NCI-H510A (cell line): ENCODE data around the gene ANKRD52.
A peak's percentile ranks its signal among the peaks of the same experiment; 100 is the strongest.
"Not testable (repeated sequence)": the region's sequence is repeated elsewhere in the genome, so short reads cannot be mapped to it uniquely, and the experiment has no call there.

Experiments used
- DNase-seq: peaks from one replicate; lab custom pipeline; 2025; lab: John Stamatoyannopoulos, UW

The ANKRD52 gene

DNA sequence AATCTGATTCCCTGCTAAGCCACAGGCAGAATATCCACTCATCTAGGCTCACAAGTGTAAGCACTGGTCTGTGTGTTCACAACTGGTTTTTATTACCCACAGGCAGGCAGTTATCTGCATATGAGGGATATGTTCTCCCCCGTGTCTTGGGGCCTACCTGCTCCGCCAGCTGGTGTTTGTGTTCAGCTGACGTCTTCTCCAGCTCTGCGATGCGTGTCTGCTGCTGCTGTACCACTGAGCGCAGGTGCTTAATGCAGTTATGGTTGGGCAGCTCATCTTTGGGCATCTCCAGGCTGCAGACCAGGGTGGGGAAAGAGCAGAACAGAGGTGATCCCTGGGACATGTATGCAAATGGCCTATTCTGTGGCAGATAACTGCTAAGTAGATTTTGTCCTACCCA lies 50.2 kb downstream of the ANKRD52 start:
- DNase-seq, result no peak

- peak; percentile 31 for DNase-seq
Measured at GRCh38 chr12:56206452-56207166, 51.6 kb downstream of the ANKRD52 start.

- no peak for DNase-seq
Measured at GRCh38 chr12:56205445-56205844, 52.7 kb downstream of the ANKRD52 start.

- DNase-seq, result no peak
Measured at GRCh38 chr12:56204275-56204674, 53.9 kb downstream of the ANKRD52 start.

DNA sequence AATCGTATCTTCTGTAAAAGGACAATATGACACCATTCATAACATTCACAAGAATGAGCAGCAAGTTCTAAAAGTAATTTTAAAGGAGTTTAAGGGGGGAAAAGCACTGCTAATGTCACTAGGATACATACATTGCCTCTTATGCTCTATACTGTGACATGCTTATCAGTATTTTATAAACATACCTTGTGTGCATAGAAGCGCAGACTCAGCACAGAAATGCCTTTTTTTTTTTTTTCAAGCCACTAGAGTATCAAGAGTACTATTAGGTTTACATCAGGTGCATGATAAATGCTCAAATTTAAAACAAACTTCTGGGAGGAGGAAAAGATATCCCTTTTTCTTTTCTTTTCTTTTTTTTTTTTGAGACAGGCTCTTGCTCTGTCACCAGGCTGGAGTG lies 55.3 kb downstream of the ANKRD52 start:
- no peak for DNase-seq

DNA sequence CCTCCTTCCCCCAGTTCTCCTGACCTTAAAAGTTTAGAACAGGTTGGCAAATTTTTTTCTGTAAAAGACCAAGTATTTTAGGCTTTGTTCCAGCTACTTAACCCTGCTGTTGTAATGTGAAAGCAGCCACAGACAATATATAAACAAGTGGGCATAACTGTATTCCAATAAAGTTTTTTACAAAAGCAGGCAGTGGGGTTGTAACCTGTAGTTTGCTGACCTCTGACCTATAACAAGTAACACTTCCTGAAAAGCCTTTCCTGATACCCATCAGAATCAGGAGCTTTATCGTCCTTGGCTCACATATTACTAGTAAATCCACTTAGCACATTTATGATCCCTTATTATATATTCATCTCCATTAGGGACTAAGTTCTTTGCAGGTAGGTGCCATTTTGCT lies 55.8 kb downstream of the ANKRD52 start:
- DNase-seq, result no peak

DNA sequence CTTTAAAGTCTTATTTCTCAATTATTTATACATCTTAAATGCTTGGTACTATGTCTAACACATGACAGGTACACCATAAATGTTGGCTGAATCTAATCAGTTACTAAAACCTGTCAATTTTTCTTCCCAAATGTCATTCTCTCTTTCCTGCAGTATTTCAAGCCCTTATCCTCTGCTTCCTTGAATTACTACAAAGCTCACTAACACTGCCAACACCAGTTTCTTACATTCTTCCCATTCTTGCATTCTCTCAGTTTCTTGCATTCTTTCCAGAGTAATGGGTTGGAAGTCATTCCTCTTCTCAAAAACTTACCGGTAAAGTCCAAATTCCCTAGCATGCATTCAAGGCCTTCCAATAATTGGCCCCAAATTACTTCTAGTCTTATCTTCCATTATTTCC lies 59.3 kb downstream of the ANKRD52 start:
- DNase-seq, result no peak

- DNase-seq, result no peak
Measured at GRCh38 chr12:56197921-56198635, 60.1 kb downstream of the ANKRD52 start.

DNA sequence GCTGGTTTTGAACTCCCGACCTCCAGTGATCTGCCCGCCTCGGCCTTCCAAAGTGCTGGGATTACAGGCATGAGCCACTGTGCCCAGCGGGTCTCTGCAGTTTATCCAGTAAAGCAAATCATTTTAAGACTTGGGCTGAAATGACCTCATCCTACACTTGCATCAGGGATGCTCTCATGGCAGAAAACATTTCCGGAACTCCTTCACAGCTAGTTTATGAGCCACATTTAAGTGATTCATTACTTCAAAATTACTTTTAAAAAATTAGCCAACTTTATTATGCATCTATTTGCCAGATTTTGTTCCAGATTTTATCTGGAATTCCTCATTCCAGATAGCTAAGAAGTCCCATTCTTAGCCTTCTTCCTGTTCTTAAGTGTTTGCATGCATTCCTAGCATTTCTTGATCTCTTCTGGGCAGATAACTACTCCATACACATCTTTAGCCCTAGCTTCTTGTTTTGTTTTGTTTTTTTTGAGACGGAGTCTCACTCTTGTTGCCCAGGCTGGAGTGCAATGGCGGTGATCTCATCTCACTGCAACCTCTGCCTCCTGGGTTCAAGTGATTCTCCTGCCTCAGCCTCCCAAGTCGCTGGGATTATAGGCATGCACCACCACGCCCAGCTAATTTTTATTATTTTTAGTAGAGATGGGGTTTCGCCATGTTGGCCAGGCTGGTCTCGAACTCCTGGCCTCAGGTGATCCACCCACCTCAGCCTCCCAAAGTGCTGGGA lies 61.2 kb downstream of the ANKRD52 start:
- DNase-seq, result not testable (repeated sequence)

- peak; percentile 71 for DNase-seq
Measured at GRCh38 chr12:56193025-56193578, 65.1 kb downstream of the ANKRD52 start.

- DNase-seq, result no peak
Measured at GRCh38 chr12:56192582-56192981, 65.6 kb downstream of the ANKRD52 start.

- DNase-seq, result no peak
Measured at GRCh38 chr12:56190695-56191155, 67.5 kb downstream of the ANKRD52 start.

DNA sequence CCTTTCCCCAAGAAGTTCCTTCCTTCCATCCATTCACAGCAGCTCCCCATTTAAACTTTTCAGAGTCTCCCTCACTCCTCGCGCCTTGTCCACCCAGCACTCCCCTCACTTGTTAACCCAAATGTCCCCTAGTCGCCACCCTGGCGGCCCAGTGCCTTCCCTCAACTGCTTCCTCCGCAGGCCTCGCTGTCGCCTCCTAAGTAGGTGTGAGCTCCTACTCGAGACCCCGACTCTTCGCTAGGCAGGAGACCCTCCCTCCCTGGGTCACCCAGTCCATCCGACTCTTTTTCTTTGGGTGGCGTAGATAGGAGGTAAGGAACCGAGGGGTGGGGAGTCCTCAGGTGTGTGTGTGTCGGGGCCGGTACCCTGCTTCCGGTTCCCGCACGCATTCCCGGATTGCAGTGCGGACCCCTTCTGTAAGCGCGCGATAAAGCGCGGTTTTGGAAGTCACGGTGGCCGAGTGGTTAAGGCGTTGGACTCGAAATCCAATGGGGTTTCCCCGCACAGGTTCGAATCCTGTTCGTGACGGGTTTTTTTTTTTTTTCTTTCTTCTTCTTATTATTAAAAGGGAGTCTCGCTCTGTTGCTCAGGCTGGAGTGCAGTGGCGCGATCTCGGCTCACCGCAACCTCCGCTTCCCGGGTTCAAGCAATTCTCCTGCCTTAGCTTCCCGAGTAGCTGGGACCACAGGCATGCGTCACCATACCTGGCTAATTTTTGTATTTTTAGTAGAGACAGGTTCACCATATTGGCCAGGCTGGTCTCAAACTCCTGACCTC lies 68.1 kb downstream of the ANKRD52 start:
- peak; percentile 76 for DNase-seq

DNA sequence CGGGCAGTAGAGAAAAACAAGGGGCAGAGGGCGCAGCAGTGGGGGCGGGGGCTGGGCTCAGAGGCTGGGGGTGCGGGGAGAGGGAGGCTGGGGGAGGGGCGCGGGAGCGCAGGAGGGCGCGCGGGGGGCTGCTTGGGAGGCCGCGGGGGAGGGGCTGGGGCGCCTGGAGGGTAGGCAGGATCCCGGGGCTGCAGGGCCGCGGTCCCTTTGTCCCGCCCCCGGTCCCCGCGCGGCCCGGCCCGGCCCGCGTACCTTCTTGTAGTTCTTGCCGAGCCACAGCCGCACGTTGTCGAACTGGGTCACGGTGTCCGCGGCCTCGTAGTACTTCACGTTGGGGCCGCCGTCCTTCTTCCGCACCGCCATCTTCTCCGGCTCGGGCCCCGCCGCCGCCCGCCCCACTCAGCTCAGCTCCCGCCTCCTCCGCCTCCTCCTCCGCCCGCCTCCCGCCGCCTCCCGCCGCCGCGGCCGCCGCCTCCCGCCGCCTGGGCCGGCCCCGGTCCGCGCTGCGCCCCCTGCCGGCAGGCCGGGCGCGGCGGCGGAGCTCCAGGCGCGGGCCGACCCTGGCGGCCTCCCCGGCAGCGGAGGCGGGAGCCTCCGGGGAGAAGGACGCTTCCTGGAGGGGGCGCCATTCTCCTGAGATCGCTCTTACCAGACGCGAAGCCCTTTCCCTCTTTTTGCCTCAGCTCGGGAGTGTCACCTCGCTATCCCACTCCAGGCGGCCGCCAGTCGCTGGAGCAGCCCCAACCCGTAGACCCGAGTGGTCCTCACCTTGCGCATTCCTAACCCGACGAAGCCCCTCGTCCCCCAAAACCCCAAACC lies 68.9 kb downstream of the ANKRD52 start, which contains the start of gene SMARCC2:
Gene SMARCC2 (minus strand): TSS at position 385 of the 819 bp plus-strand sequence. CDS start 22 bp downstream, at position 363.
- peak; percentile 90 for DNase-seq

- DNase-seq, result no peak
Measured at GRCh38 chr12:56188778-56189098, 69.4 kb downstream of the ANKRD52 start.

DNA sequence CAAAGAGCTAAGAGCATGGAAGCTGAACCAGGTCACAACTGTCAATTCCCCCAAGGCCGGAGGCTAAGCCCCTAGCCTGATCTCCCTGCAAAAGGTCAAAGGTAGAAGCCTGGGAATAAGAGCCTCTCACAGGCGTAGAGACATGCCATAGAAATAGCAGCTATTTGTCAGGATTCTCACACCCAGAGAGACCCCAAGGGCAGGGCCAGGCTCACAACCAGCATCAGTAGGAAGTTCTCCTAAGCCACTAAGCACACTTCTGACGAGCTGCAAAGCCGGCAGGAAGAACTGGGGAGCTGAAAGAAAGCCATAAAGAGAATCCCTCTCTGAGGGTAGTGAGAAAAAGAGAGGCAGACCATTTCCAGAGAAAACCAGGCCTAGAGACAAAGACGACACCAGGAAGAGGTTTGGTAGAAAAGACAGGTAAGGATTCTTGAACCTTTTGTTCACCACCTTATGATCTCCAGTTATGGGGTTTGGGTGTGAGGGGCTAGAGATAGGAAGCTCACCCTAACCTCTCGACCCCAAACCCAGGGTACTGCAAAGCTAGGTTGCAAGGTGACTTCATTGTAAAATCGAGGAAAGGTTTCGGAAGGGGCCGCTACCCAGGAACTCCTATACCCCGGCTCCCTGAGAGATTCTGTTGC lies 69.9 kb downstream of the ANKRD52 start:
- DNase-seq, result no peak
